Fibroblast of lung (primary cell): ENCODE results near the gene DVL3.

Source experiments
- CTCF ChIP-seq, 2 donors: IDR thresholded peaks in 1 of 2; conservative IDR thresholded peaks in 1 of 2; 1 replicate in 1 of 2; 2 replicates in 1 of 2; pipeline ENCODE4 v1.5.1; 2011 to 2012; ENCODE audit warnings: low read length in 2 of 2, control low read depth in 1 of 2, inconsistent platforms in 1 of 2, low read depth in 1 of 2, mild to moderate bottlenecking in 1 of 2
- EZH2 ChIP-seq: IDR thresholded peaks from 2 replicates; pipeline ENCODE4 v1.5.1; 2012; ENCODE audit warnings: low read length, control low read depth, mild to moderate bottlenecking; ENCODE audit errors: missing control alignments

- TF ChIP-seq CTCF (conservative IDR thresholded peaks at IDR 0.05 in 1 of 2, IDR thresholded peaks at IDR 0.05 in 1 of 2; ENCODE audit: low read depth in 1 of 2, low read length in 2 of 2) (no peak), EZH2 (no peak)
These were observed 20.4 kb upstream of the DVL3 start for GRCh38 chr3:184134746-184135148.
